Gastroesophageal sphincter (tissue), 4 donors: ENCODE data around the gene LRP1B. TPM values are rescaled to one million over a fixed set of nuclear protein-coding genes. Genes with fewer than 3 reads are reported as not detected.

Experiments used
- ATAC-seq: fragments of 150-250 bp; one replicate; pipeline ENCODE4 v1.9.1; 2016; ENCODE audit warnings: mild to moderate bottlenecking, moderate library complexity
- H3K27ac ChIP-seq, 4 donors: fragments of 200-600 bp; sonication (generic) in 3 of 4; 1 replicate in 3 of 4; 2 replicates in 1 of 4; pipeline ENCODE4 v1.5.1; 2016 to 2019
- H3K27me3 ChIP-seq: fragments of 200-600 bp; sonication (generic); one replicate; pipeline ENCODE4 v1.5.1; 2019
- H3K36me3 ChIP-seq, 2 donors: fragments of 200-600 bp; sonication (generic); one replicate each; pipeline ENCODE4 v1.5.1; 2019; ENCODE audit warnings: control low read depth in 1 of 2
- H3K4me1 ChIP-seq, 3 donors: fragments of 200-600 bp; sonication (generic); 1 replicate in 2 of 3; 2 replicates in 1 of 3; pipeline ENCODE4 v1.5.1; 2016 to 2019; ENCODE audit warnings: control low read depth in 2 of 3
- H3K4me3 ChIP-seq, 2 donors: fragments of 200-600 bp; sonication (generic); one replicate each; pipeline ENCODE4 v1.5.1; 2019; ENCODE audit warnings: mild to moderate bottlenecking in 1 of 2, moderate library complexity in 1 of 2
- H3K9me3 ChIP-seq, 3 donors: fragments of 200-600 bp; sonication (generic); one replicate each; pipeline ENCODE4 v1.5.1; 2017 to 2019; ENCODE audit warnings: control low read depth in 2 of 3
- CTCF ChIP-seq, 4 experiments: fragments of 200-600 bp in 2 of 4; fragments of 450-650 bp in 2 of 4; sonication (generic) in 1 of 4; IDR thresholded peaks; one replicate each; pipeline ENCODE4 v1.5.1; 2017 to 2019; ENCODE audit warnings: antibody characterized with exemption in 4 of 4, mild to moderate bottlenecking in 2 of 4, moderate library complexity in 2 of 4
- EP300 ChIP-seq: sonication (generic); formaldehyde crosslinking; IDR thresholded peaks from one replicate; pipeline ENCODE4 v1.6.1; 2017; ENCODE audit warnings: antibody characterized with exemption, mild to moderate bottlenecking
- POLR2A ChIP-seq, 2 donors: fragments of 450-650 bp; IDR thresholded peaks; one replicate each; pipeline ENCODE4 v1.6.1; 2017; ENCODE audit warnings: antibody characterized with exemption in 2 of 2, mild to moderate bottlenecking in 2 of 2, moderate library complexity in 1 of 2
- POLR2AphosphoS5 ChIP-seq: sonication (generic); formaldehyde crosslinking; IDR thresholded peaks from one replicate; pipeline ENCODE4 v1.6.1; 2017; ENCODE audit warnings: antibody characterized with exemption
- WGBS, 2 donors: methylation state at CpG; one replicate each; pipeline ENCODE4 v1.1.5; 2018; ENCODE audit warnings: low coverage in 1 of 2; 5-methylcytosine and 5-hydroxymethylcytosine counted together
- total RNA-seq, 4 donors: library from RNA; depleted of rRNA; stranded (reverse); fragments of >200 nt; gene quantifications; one replicate each; pipeline ENCODE4 v1.1.0, GENCODE V29; 2016

Gene LRP1B
- total RNA-seq, 4 donors from 2014 or later = 0.27 to 20.7 (median 3.2) TPM

- no peak for TF ChIP-seq EP300
- no peaks in the 10 kb centered on the region for H3K9me3 ChIP-seq
- H3K27me3 ChIP-seq = no peaks in the 10 kb centered on the region
- H3K27ac ChIP-seq = no peak overlapping the region
- no peak overlapping the region for H3K4me3 ChIP-seq
- no peaks in the 10 kb centered on the region for H3K36me3 ChIP-seq
- no peak for ATAC-seq
- WGBS, 2 donors = 73 to 89% methylated on average over 1 of the region's 1 CpG
- no peaks in the 10 kb centered on the region for H3K4me1 ChIP-seq
Observed at GRCh38 chr2:141021109-141021508, 1109.7 kb downstream of the LRP1B start.

GRCh38 chr2:141020346-141020745 is 1110.5 kb downstream of the LRP1B start:
- WGBS, 2 donors = 82 to 100% methylated on average over 3 of the region's 3 CpGs
- no peak overlapping the region for H3K4me3 ChIP-seq
- H3K36me3 ChIP-seq = no peaks in the 10 kb centered on the region
- H3K27me3 ChIP-seq = no peaks in the 10 kb centered on the region
- no peak for ATAC-seq
- peaks cover 0 to under 1% (median 0%) of the 10 kb centered on the region in 3 donors for H3K4me1 ChIP-seq
- no peak for TF ChIP-seq POLR2AphosphoS5
- H3K27ac ChIP-seq = no peak overlapping the region
- no peaks in the 10 kb centered on the region for H3K9me3 ChIP-seq

GRCh38 chr2:141015341-141016047 is 1115.3 kb downstream of the LRP1B start:
- Histone ChIP-seq H3K9me3 (no peaks in the 10 kb centered on the region), H3K36me3 (no peaks in the 10 kb centered on the region), H3K4me1 (peaks cover 0 to 4% (median 0%) of the 10 kb centered on the region in 3 donors), H3K4me3 (no peak overlapping the region), H3K27me3 (no peaks in the 10 kb centered on the region), H3K27ac (no peak overlapping the region)
- ATAC-seq = no peak
- TF ChIP-seq POLR2A (IDR thresholded peaks at IDR 0.05) = no peak
- TF ChIP-seq CTCF (IDR thresholded peaks at IDR 0.05) = no peak
- TF ChIP-seq POLR2AphosphoS5 = no peak
- TF ChIP-seq EP300 = no peak
- 38 to 60% methylated on average over 3 to 4 of the region's 4 CpGs for WGBS, 2 donors

DNA sequence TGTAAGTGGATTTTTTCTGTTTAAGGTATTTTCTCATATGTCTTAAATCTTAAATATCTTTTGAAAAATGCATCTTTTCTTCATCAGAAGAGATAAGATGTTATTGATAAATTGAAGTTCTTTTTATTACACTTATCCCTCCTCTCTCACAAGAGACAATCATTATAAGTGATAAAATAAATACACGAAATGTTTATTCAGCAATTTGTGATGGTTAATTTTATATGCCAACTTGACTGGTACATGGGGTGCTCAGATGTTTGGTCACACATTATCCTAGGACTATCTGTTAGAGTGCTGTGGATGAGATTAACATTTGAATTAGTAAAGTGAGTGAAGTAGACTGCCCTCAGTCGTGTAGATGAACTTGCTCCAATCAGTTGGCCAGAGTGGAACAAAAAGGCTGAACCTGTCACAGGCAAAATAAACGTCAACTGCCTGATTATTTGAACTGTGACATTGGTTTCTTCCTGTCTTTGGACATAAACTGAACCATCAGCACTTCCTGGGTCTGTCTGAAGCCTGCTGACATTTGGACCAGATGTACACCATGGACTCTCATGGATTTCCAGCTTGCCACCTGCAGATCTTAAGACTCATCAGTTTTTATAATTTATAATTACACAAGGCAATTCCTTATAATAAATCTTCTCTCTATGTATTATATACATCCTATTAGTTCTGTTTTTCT is 1126.7 kb downstream of the LRP1B start:
- H3K4me1 ChIP-seq = no peaks in the 10 kb centered on the region
- TF ChIP-seq POLR2AphosphoS5 = no peak
- no peak for TF ChIP-seq EP300
- TF ChIP-seq CTCF (IDR thresholded peaks at IDR 0.05) = no peak
- TF ChIP-seq POLR2A (IDR thresholded peaks at IDR 0.05) = no peak
- no peak for ATAC-seq
- no peak overlapping the region for H3K4me3 ChIP-seq
- H3K27ac ChIP-seq = no peak overlapping the region
- WGBS, 2 donors = 50 to 59% methylated on average over 2 to 3 of the region's 3 CpGs
- H3K9me3 ChIP-seq = no peaks in the 10 kb centered on the region
- no peaks in the 10 kb centered on the region for H3K36me3 ChIP-seq
- no peaks in the 10 kb centered on the region for H3K27me3 ChIP-seq

DNA sequence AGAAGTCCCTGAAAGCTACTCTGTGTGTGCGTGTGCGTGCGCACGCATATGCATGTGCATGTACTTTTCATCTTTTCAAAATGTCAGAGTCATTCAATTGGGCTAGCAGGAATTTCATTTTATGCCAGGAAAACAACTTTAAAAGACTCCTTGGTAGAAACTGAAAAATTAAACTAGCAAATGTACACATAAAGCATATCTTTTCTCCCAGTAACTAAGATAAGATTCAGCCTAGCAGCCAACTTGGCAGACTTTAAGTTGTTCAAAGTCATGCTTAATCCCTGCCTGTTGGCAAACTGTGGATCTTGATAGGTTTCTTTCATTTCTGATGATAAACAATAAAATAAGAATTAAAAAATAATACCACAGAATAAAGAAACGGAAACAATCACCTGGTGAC is 1129.1 kb downstream of the LRP1B start:
- Histone ChIP-seq H3K4me3 (no peak overlapping the region), H3K4me1 (no peaks in the 10 kb centered on the region), H3K27ac (no peak overlapping the region), H3K9me3 (no peaks in the 10 kb centered on the region), H3K27me3 (no peaks in the 10 kb centered on the region), H3K36me3 (no peaks in the 10 kb centered on the region)
- TF ChIP-seq POLR2AphosphoS5 = no peak
- no peak for TF ChIP-seq CTCF (IDR thresholded peaks at IDR 0.05)
- no peak for ATAC-seq
- WGBS, 2 donors = 90 to 94% methylated on average over 5 of the region's 5 CpGs

DNA sequence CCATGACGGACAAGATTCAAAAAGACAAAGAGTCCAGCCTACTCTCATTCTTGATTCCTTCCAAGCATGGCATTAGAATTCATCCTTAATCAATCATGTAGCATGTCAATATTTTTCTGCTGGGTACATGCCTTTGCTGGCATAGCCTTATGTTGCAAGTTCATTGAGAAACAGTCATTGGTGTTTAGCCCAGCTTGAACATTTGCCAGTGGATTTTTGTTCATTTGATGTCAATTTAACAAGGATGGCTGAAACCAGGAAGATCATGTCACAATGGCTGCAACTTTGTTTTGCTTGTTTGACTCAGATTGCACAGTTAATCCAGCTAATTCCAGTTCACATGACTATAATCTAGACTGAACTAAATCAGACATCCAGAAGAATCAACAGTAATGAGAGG is 1132.2 kb downstream of the LRP1B start:
- ATAC-seq = no peak
- Histone ChIP-seq H3K27ac (no peak overlapping the region), H3K4me1 (no peaks in the 10 kb centered on the region), H3K4me3 (no peak overlapping the region), H3K27me3 (no peaks in the 10 kb centered on the region), H3K36me3 (no peaks in the 10 kb centered on the region), H3K9me3 (no peaks in the 10 kb centered on the region)
- 89 to 100% methylated on average over 1 of the region's 1 CpG for WGBS, 2 donors
- TF ChIP-seq CTCF (IDR thresholded peaks at IDR 0.05) = no peak
- TF ChIP-seq POLR2AphosphoS5 = no peak
- no peak for TF ChIP-seq EP300
- TF ChIP-seq POLR2A (IDR thresholded peaks at IDR 0.05) = no peak
